ENCODE data around the gene TMEM269. TPM values are rescaled to one million over a fixed set of nuclear protein-coding genes. Genes with fewer than 3 reads are reported as not detected.
"Not testable (repeated sequence)": the region's sequence is repeated elsewhere in the genome, so short reads cannot be mapped to it uniquely, and the experiment has no call there.

Gene TMEM269
- total RNA-seq, 1 donor from 2014 or later, result not detected

GRCh38 chr1:42767510-42768000 is 17.2 kb upstream of the TMEM269 start:
- ATAC-seq (peak; percentile 33), DNase-seq (no peak)
- intact Hi-C loops (cut with micrococcal nuclease), result no loop called here

DNA sequence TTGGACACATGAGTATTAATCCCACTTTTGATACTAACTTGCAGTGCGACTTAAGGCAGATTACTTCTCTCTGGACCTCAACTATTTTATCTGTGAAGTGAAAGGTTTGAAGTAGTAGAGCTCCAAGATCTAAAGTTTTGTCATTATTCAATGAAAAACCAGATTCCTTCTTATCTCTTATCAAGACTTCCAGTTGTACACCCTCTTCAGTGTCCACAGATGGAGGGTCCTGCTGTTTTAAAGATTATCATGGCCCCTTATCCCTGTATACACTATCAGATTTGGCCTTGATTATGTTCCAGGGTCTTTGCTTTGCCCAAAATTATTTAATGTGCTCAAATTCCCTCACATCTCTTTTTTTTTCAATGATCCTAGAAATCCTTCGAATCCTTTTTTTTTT is 16.6 kb upstream of the TMEM269 start:
- no peak for ATAC-seq
- intact Hi-C loops (cut with micrococcal nuclease), result no loop called here

GRCh38 chr1:42769811-42770210 is 15.0 kb upstream of the TMEM269 start:
- no peak for DNase-seq
- intact Hi-C loops (cut with micrococcal nuclease), result no loop called here
- ATAC-seq, result no peak

More for the DNA sequence above, 16.6 kb upstream of the TMEM269 start:
- no peak for DNase-seq

DNA sequence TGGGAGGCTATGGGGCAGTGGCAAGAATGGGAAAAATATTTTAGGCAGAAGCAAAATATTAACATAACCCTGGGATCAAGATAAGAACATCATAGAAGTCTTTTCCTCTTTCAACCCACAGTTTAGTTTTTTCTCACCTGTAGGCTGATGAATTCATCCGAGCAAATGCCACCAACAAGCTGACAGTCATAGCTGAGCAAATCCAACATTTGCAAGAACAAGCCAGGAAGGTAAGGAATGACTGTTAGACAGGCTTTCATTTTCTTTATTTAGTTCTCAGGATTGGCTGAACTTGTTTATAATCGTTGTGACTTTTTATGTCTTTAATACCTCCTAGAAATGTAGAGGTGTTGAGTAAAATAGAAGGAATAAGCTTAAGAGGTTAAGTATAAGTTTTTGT is 11.4 kb upstream of the TMEM269 start:
- intact Hi-C loops (cut with micrococcal nuclease), result no loop called here
- ATAC-seq, result no peak
- no peak for DNase-seq

DNA sequence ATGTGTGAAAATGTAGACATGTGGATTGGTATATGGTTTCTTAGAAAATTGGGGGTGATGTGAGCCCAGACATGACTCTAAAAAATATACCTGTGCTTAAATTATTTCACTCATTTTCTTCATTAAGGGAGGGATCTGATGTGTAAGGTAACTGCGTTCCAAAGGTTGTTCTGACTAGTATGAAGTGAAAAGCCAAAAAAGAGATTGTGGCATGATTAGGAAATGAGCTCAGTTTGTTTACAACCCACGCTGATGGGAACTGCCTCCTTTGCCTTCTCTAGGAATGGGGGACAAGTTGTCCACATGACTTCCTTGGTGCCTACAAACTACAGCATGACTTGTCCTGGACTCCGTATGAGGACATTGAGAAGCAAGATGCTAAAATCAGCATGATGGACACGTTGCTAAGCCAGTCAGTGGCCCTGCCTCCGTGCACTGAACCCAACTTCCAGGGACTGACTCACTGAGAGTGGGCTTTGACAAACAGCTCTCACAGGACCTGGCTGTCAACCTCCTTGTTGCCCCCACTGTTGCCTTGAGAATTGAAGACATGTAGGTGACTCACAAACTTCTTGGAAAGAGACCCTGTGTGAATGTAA is 9.8 kb upstream of the TMEM269 start:
- DNase-seq, result no peak
- intact Hi-C loops (cut with micrococcal nuclease), result no loop called here
- no peak for ATAC-seq

- ATAC-seq, result no peak
- no peak for DNase-seq
- intact Hi-C loops (cut with micrococcal nuclease), result no loop called here
Observed at GRCh38 chr1:42776502-42776901, 8.3 kb upstream of the TMEM269 start.

- DNase-seq (no peak), ATAC-seq (peak; percentile 57)
- intact Hi-C loops (cut with micrococcal nuclease), result no loop called here
Observed at GRCh38 chr1:42777852-42778251, 6.9 kb upstream of the TMEM269 start.

GRCh38 chr1:42779725-42780124 is 5.1 kb upstream of the TMEM269 start:
- intact Hi-C loops (cut with micrococcal nuclease), result no loop called here
- no peak for ATAC-seq
- DNase-seq, result no peak

GRCh38 chr1:42780176-42780575 is 4.6 kb upstream of the TMEM269 start:
- intact Hi-C loops (cut with micrococcal nuclease), result no loop called here
- ATAC-seq (no peak), DNase-seq (no peak)

DNA sequence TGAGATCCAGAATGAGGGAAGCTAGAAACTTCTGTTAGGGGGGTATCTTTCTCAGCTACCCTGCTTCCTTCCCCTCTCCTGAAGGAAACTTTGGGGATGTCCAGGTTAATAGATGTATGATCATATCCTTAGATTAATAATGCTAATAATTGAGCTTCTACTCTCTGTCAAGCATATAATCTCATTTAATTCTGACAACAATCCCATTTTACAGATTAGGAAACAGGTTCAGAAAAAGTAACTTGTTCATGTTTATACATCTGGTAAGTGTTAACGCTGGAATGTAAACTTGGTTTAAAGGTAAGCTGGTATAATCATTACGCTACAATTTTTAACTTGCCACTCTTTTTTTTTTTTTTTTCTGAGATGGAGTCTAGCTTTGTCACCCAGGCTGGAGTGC is 1.7 kb upstream of the TMEM269 start:
- ATAC-seq (no peak), DNase-seq (no peak)
- intact Hi-C loops (cut with micrococcal nuclease), result no loop called here

DNA sequence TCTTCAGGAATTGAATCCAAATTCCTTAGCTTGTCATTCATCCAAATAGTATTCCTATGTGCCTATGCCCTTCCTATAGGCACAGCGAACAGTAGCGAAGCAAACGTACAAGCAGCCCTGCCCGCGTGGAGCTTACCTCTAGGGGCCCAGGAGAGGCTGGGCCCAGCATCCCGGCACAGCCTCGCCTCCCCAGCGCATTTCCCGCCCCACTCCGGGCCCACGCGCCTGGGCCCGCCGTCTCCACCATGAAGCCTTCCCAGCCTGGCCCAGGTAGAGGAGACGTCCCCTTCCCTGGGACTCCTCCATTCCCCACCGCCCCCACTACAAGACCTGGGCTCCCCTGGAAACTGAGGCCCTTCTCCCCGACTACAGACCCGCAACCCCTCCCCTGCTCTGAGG is 245 bp upstream of the TMEM269 start:
- ATAC-seq (no peak), DNase-seq (no peak)
- intact Hi-C loops (cut with micrococcal nuclease), result no loop called here

DNA sequence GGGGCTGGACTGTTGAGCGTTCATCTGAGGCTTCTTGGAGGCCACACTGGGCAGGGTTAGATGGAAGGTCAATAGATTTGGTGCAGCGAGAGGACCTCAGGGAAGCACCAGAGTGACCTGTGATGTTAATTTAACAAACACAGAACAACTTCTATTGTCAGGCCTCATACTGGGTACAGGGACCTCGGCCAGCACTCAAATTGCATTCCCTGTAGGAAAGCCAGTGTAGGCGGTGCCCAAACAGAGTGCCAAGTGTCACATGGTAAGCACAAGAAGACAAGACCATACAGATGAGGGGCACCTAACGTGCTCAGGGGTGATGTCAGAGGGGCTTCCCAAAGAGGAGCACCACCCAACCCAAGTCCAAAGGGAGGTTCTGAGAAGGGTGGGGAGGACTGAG is 1.3 kb downstream of the TMEM269 start:
- ATAC-seq, result peak; percentile 64
- DNase-seq, result peak; percentile 34
- intact Hi-C loops (cut with micrococcal nuclease), result no loop called here

DNA sequence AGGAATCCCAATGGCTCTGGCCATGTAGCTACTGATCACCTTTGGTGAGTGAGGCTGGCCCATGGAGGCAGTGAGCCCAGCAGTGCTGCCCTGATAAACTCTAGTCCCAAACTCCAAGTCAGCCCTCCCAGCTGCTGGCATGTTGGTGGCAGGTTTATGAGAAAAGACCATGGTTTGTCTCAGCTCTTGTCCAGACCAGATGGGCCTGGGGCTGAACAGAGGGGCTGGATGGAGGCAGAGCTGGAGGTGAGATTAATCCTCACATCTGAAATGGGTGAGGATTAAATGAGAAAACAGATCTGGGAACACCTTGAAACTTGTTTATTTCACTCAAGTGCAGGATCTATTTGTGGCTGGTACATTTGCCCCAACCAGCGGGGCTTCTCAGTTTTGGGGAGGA is 3.2 kb downstream of the TMEM269 start:
- intact Hi-C loops (cut with micrococcal nuclease), result no loop called here
- ATAC-seq, result no peak
- DNase-seq, result no peak

GRCh38 chr1:42793824-42794223 is 9.0 kb downstream of the TMEM269 start:
- intact Hi-C loops (cut with micrococcal nuclease), result no loop called here
- ATAC-seq (peak; percentile 22), DNase-seq (no peak)

GRCh38 chr1:42797414-42797813 is 12.6 kb downstream of the TMEM269 start:
- DNase-seq (no peak), ATAC-seq (no peak)
- intact Hi-C loops (cut with micrococcal nuclease), result no loop called here

DNA sequence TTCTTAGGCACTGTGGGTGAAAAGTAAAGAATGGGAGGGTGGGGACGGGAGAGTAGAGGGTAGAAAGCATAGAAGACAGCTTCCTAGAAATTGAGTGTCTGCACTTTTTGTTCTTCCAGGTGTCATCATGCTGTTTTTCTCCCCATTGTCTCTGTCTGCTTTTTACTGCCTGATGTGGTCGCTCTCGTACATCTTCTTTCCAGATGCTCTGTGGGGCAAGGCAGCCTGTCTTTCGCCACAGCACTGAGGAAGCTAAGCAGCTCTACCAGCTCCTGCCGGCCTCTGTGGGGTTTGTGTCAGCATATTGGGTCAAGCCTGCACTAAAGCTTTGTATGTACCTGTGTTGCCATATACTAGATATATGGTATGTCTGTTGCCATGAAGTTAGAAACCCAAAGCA is 13.2 kb downstream of the TMEM269 start:
- ATAC-seq (no peak), DNase-seq (no peak)
- intact Hi-C loops (cut with micrococcal nuclease), result no loop called here

DNA sequence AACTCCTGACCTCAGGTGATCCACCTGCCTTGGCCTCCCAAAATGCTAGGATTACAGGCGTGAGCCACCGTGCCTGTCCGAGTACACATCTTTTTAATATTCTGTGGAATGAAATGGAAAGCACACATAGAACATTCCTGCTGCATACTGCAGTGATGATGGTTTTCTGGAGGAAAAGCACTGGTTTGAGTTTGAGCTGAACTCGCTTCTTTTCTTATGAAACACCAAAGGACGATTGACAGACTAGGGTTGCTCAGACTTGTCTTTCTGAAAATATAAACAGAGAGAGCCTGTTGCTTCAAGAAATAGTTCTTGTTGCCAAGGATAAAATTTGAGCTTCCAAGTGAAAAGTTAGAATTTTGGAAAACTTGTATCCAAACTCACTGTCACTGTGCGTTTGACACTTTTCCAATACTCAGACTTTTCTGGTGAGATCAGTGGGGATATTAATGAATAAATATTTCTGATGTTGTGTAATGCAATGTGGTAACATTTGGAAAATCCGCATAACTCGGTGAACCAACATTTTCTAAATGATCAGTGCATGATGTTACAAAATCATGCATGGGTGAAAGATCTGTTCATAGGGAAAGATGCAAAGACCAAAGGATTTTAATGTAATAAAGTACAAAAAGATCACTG is 17.2 kb downstream of the TMEM269 start:
- ATAC-seq (no peak), DNase-seq (no peak)
- intact Hi-C loops (cut with micrococcal nuclease), result no loop called here

GRCh38 chr1:42806171-42806570 is 21.4 kb downstream of the TMEM269 start:
- intact Hi-C loops (cut with micrococcal nuclease), result no loop called here
- DNase-seq, result no peak
- no peak for ATAC-seq

DNA sequence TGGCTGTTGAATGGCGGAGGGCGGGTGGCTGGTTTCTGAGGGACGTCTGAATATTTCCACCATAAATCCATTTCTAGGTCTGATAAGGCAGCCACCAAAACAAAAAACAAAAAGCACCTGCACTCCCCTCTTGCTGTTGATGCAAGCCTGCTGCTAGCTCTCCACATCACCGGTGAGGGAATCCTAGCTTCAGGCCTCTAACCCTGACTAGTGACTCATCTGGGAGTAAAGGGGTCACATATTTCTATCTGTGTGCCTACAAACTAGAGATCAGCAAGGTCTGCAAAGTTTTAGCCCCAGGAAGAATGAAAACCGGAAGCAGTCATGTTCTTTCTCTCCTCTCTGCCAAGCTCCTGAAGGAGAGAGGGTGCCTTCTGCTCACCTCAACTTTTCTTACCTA is 21.8 kb downstream of the TMEM269 start:
- DNase-seq (no peak), ATAC-seq (no peak)
- intact Hi-C loops (cut with micrococcal nuclease), result no loop called here

- DNase-seq (no peak), ATAC-seq (no peak)
- intact Hi-C loops (cut with micrococcal nuclease), result no loop called here
Observed at GRCh38 chr1:42807056-42807668, 22.4 kb downstream of the TMEM269 start.

- ATAC-seq; intact Hi-C loops (cut with micrococcal nuclease); DNase-seq: not testable (repeated sequence)
Observed at GRCh38 chr1:42814815-42815214, 30.0 kb downstream of the TMEM269 start.

Data from left ventricle myocardium superior (tissue), 1 donor.